Mesothelial cell of epicardium (in vitro differentiated cells): Measurements from ENCODE around the gene FIGNL2. TPM values are rescaled to one million over a fixed set of nuclear protein-coding genes. Genes with fewer than 3 reads are reported as not detected.

ENCODE experiments used
- DNase-seq, 2 experiments: peaks; one replicate each; pipeline ENCODE4 v3.0.0; 2021; ENCODE audit warnings: low spot score in 2 of 2; ENCODE audit not compliant: unreplicated experiment in 2 of 2
- H3K27ac Mint-ChIP-seq: 2 replicates; pipeline ENCODE4 v1.8.0; 2021; ENCODE audit warnings: mixed read lengths
- H3K27me3 Mint-ChIP-seq: 2 replicates; pipeline ENCODE4 v1.8.0; 2021; ENCODE audit warnings: low read depth, mixed read lengths
- H3K36me3 Mint-ChIP-seq: 2 replicates; pipeline ENCODE4 v1.8.0; 2021; ENCODE audit warnings: mixed read lengths
- H3K4me1 Mint-ChIP-seq: 2 replicates; pipeline ENCODE4 v1.8.0; 2021; ENCODE audit warnings: mixed read lengths
- H3K4me3 Mint-ChIP-seq: 2 replicates; pipeline ENCODE4 v1.8.0; 2021; ENCODE audit warnings: mild to moderate bottlenecking, moderate library complexity, mixed read lengths
- H3K9me3 Mint-ChIP-seq: 2 replicates; pipeline ENCODE4 v1.8.0; 2021; ENCODE audit warnings: mixed read lengths
- CTCF ChIP-seq: fragments of 200-600 bp; sonication (generic); IDR thresholded peaks from one replicate; pipeline ENCODE4 v1.5.0; 2021; ENCODE audit warnings: antibody characterized with exemption; ENCODE audit not compliant: unreplicated experiment
- total RNA-seq: library from RNA; stranded (reverse); gene quantifications from 3 replicates; pipeline ENCODE4 v1.2.1, GENCODE V29; 2021

FIGNL2 gene
- total RNA-seq, 1 donor from 2014 or later: 5.2 TPM

DNA sequence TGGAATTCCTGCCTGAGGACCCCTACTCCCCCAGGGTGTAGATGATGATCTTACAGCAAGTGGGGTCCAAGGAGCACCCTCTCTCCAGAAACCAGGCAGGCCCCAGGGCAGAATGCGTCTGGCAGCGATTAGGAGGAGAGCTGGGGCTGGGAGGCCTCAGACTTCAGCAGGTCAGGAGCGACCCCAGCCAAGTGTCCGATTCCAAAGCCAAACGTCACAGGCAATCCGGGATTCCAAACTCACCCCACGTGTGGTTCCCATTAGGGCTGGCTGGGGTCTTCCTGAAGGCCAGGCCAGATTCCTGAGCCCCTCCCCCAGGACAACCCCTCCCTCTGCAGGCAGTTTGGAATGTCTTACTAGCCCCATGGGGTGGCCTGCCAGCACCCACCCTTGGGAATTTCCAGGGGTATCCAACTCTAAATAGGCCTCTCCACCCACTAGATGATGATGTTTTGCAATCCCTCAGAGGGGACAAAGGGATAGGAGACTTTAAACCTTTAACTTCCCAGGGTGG lies 17.3 kb upstream of the FIGNL2 start:
- Mint-ChIP-seq H3K36me3 (no peaks in the 10 kb centered on the region), H3K27ac (no peak overlapping the region), H3K4me3 (no peak overlapping the region), H3K27me3 (peaks cover 33% of the 10 kb centered on the region), H3K9me3 (no peaks in the 10 kb centered on the region), H3K4me1 (peaks cover 57% of the 10 kb centered on the region)
- no peak for DNase-seq
- TF ChIP-seq CTCF: no peak

GRCh38 chr12:51864833-51865670 lies 16.5 kb upstream of the FIGNL2 start:
- Mint-ChIP-seq H3K36me3 (no peaks in the 10 kb centered on the region), H3K27me3 (peaks cover 28% of the 10 kb centered on the region), H3K4me3 (peak overlapping the region; percentile 66), H3K9me3 (no peaks in the 10 kb centered on the region), H3K27ac (peak overlapping the region; percentile 39), H3K4me1 (peaks cover 50% of the 10 kb centered on the region)
- no peak for DNase-seq
- TF ChIP-seq CTCF: no peak

DNA sequence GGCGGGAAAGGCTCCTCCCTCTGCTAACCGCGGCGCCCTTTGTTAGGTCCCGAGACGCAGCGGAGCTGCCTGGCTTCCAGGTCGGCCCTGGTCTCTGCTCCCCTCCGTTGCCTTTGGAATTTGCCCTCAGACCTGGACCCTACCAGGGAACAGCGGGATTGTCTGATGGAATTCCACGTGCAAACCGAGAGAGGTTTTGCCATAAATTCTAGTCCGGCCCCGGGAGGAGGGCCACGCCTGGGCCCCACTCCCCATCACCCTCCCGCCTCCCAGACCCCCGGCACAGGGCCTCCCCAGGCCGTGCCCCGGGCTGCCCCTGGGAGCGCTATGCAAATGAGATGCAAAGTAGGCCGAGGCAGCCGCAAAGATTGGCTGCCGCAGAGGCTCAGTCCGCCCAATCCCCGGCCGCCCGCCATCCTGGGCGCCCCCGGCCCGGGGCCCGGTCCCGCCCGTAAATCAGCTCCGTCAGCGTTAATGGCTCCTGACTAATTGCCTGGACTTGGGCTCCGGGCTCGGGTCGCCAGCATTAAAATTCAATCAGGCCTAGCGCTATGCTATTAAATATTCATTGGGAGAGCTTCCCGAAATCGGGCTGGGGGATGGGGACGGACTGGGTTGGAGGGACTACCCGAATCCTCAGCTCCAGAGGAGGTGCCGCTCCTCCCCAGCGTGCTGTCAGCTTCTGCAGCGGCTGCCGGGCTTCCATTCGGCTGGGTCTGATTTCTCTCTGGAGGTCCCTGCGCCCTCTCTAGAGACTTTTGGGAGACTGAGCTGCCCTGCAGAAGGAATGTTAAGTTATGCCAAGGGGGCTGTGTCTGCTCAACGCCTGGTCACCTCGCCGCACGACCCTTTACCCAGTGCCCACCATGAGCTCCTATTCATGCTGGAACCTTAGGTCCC lies 15.7 kb upstream of the FIGNL2 start:
- peaks cover 43% of the 10 kb centered on the region for H3K4me1 Mint-ChIP-seq

GRCh38 chr12:51863363-51863932 lies 14.9 kb upstream of the FIGNL2 start:
- H3K36me3 Mint-ChIP-seq: no peaks in the 10 kb centered on the region
- peaks cover 37% of the 10 kb centered on the region for H3K4me1 Mint-ChIP-seq
- peak overlapping the region; percentile 57 for H3K4me3 Mint-ChIP-seq
- H3K9me3 Mint-ChIP-seq: no peaks in the 10 kb centered on the region
- H3K27ac Mint-ChIP-seq: no peak overlapping the region
- DNase-seq: no peak
- TF ChIP-seq CTCF: no peak
- peaks cover 21% of the 10 kb centered on the region for H3K27me3 Mint-ChIP-seq

More for the DNA sequence above, 15.7 kb upstream of the FIGNL2 start:
- Mint-ChIP-seq H3K27me3 (peaks cover 27% of the 10 kb centered on the region), H3K36me3 (no peaks in the 10 kb centered on the region), H3K4me3 (peak overlapping the region; percentile 66), H3K27ac (peak overlapping the region; percentile 39), H3K9me3 (no peaks in the 10 kb centered on the region)
- TF ChIP-seq CTCF: no peak
- DNase-seq: peak in 1 of 2 experiments; percentile 73

DNA sequence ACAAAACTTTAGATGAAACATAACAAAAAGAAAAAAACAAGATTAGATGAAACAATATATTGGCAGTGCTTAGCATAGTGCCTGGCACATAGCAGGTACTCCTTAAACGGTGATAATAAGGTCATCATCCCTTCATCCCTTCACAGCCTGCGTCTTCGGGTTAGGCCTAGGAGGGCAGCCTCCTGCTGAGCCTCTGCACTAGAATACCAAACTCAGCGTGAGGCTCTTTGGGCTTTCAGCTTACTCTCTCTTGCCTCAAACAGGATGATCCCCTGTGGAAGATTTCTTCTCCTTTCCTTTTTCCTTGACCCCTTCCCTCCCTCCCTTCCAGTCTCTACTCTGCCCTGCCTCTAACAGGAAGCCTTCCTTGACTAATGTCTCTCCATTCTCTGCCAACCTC lies 14.4 kb upstream of the FIGNL2 start:
- Mint-ChIP-seq H3K9me3 (no peaks in the 10 kb centered on the region), H3K36me3 (no peaks in the 10 kb centered on the region), H3K4me3 (peak overlapping the region; percentile 57), H3K27me3 (peaks cover 16% of the 10 kb centered on the region), H3K4me1 (peaks cover 32% of the 10 kb centered on the region), H3K27ac (no peak overlapping the region)
- TF ChIP-seq CTCF: no peak
- DNase-seq: no peak
